HFFc6 (cell line): Measurements from ENCODE around the gene HMGCS1. TPM values are rescaled to one million over a fixed set of nuclear protein-coding genes. Genes with fewer than 3 reads are reported as not detected.

Experiments
- DNase-seq: peaks from one replicate; pipeline ENCODE4 v3.0.0-alpha.2; 2018
- H3K27ac Mint-ChIP-seq: 2 replicates; pipeline ENCODE4 v1.8.0; 2020; ENCODE audit warnings: mild to moderate bottlenecking, mixed read lengths
- H3K27me3 Mint-ChIP-seq: 2 replicates; pipeline ENCODE4 v1.8.0; 2021; ENCODE audit warnings: mild to moderate bottlenecking, moderate library complexity, mixed read lengths; ENCODE audit not compliant: insufficient read depth
- H3K36me3 Mint-ChIP-seq: 2 replicates; pipeline ENCODE4 v1.8.0; 2021; ENCODE audit warnings: low read depth, mixed read lengths
- H3K4me1 Mint-ChIP-seq: 2 replicates; pipeline ENCODE4 v1.8.0; 2020; ENCODE audit warnings: low read depth, mixed read lengths
- H3K4me3 Mint-ChIP-seq: 2 replicates; pipeline ENCODE4 v1.8.0; 2020; ENCODE audit warnings: mild to moderate bottlenecking, moderate library complexity, mixed read lengths
- H3K9me3 Mint-ChIP-seq: 2 replicates; pipeline ENCODE4 v1.8.0; 2020; ENCODE audit warnings: mild to moderate bottlenecking, mixed read lengths
- total RNA-seq, 6 experiments: library from RNA; stranded (reverse); fragmentation: NEBNext Ultra II Directional; extraction: Animal tissue kit (Norgen Biotek cat#: 25700); gene quantifications; 2 replicates in 1 of 6; 3 replicates in 5 of 6; pipeline ENCODE4 v1.2.3, GENCODE V29; 2021
- TF ChIP-seq, protein P1 (sequence below): fragments of 200-600 bp; sonication (generic); IDR thresholded peaks from 2 replicates; pipeline ENCODE4 v1.5.0; 2021; ENCODE audit warnings: antibody characterized with exemption, mild to moderate bottlenecking

The HMGCS1 gene
- total RNA-seq, 6 experiments from 2014 or later, result 12.8 to 16.1 (median 14.8) TPM

DNA sequence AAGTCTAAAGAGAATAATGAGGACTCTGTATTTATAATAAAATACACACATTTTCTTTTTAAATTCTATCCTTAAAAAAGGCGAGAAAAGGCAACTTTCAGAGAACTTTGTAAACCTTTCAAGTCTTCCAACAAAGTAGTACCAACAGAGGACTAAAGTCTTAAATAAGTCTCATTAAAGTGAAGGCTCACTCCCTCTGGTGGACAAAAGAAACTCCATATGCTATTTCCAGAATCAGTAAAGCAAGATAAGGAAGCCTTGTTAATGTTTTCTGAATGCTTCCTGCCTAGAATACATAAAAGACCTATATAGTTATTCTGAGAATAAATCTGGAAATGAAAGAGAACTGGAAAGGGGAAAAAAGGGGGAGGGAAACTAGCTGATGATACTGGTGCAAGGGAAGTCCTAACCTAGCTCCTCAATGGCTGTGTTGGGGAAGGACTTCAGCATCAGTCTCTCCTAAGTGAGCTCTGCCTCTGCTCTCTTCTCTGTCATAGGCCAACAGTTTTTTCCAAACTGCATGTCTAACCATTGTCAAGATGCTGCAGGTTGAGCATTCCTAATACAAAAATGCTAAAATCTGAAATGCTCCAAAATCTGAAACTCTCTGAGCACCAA, 7.2 kb downstream of the HMGCS1 start:
- Mint-ChIP-seq H3K4me1 (peaks cover 17% of the 10 kb centered on the region; the same call in 1 of the 2 replicates), H3K27me3 (no peaks in the 10 kb centered on the region), H3K9me3 (no peaks in the 10 kb centered on the region), H3K36me3 (no peaks in the 10 kb centered on the region), H3K27ac (no peak overlapping the region), H3K4me3 (no peak overlapping the region)
- peak; percentile 59 for DNase-seq
- TF ChIP-seq, protein P1, sequence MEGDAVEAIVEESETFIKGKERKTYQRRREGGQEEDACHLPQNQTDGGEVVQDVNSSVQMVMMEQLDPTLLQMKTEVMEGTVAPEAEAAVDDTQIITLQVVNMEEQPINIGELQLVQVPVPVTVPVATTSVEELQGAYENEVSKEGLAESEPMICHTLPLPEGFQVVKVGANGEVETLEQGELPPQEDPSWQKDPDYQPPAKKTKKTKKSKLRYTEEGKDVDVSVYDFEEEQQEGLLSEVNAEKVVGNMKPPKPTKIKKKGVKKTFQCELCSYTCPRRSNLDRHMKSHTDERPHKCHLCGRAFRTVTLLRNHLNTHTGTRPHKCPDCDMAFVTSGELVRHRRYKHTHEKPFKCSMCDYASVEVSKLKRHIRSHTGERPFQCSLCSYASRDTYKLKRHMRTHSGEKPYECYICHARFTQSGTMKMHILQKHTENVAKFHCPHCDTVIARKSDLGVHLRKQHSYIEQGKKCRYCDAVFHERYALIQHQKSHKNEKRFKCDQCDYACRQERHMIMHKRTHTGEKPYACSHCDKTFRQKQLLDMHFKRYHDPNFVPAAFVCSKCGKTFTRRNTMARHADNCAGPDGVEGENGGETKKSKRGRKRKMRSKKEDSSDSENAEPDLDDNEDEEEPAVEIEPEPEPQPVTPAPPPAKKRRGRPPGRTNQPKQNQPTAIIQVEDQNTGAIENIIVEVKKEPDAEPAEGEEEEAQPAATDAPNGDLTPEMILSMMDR, result peak; percentile 88

DNA sequence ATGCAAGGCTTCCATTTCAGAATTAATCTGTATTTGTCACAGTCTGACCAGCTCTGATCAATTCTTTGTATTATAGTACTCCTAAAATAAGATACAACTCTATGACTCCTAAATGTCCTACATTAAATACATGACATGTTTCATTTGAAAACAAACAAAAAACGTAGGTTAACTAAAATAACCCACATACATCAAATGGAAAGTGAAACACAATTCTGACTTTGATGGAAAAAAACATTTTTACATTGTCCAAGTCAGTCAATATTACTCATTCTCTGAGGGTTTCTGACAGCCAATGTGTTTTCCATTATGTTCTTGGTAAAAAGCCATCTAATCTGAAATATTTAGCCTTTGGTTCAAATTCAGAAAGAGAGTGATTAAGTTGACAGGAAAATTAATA, 8.7 kb downstream of the HMGCS1 start:
- TF ChIP-seq, protein P1, result no peak
- no peaks in the 10 kb centered on the region for H3K9me3 Mint-ChIP-seq
- no peak for DNase-seq
- no peak overlapping the region for H3K27ac Mint-ChIP-seq
- H3K36me3 Mint-ChIP-seq, result no peaks in the 10 kb centered on the region
- H3K27me3 Mint-ChIP-seq, result no peaks in the 10 kb centered on the region
- peaks cover 10% of the 10 kb centered on the region; the same call in 1 of the 2 replicates for H3K4me1 Mint-ChIP-seq
- no peak overlapping the region for H3K4me3 Mint-ChIP-seq

DNA sequence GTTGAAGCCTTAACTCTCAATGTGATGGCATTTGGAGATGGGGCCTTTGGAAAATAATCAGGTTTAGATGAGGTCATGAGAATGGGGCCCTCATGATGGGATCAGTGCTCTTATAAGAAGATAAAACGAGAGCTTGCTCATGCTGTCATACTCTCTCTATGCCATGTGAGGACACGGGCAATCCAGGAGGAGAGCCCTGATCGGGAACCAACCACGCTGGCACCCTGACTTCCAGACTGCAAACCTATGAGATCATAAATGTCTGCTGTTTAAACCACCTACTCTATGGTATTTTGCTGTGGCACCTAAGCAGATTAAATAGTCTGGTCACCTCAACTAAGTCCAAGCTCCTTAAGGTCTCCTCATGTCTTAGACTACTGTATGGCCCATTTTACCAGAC, 10.0 kb downstream of the HMGCS1 start:
- H3K4me1 Mint-ChIP-seq, result peaks cover 7% of the 10 kb centered on the region; the same call in 1 of the 2 replicates

DNA sequence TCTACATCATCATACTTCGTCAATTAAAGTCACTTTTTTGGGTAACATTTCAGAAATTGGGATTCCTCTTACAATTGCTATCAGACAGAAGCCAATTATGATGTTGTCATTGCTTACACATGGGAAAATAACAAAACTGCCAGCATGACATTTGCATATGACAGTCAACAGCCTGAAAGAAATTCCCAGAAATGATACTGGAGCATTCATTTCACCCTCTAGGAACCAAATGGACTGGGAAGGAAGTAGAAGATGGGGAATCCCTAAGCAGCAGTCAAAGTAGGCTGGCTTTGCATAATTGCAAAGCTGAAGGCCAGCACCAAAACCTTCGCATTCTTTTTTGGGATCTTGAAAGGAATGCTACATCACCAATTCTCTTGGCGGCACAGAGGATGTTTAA, 10.7 kb downstream of the HMGCS1 start:
- peaks cover 7% of the 10 kb centered on the region; the same call in 1 of the 2 replicates for H3K4me1 Mint-ChIP-seq
- no peak overlapping the region for H3K27ac Mint-ChIP-seq
- TF ChIP-seq, protein P1, result no peak
- H3K4me3 Mint-ChIP-seq, result no peak overlapping the region
- DNase-seq, result no peak
- H3K9me3 Mint-ChIP-seq, result no peaks in the 10 kb centered on the region
- peaks cover 11% of the 10 kb centered on the region; the same call in 1 of the 2 replicates for H3K36me3 Mint-ChIP-seq
- H3K27me3 Mint-ChIP-seq, result no peaks in the 10 kb centered on the region

More for the DNA sequence above, 10.0 kb downstream of the HMGCS1 start:
- H3K27ac Mint-ChIP-seq, result no peak overlapping the region
- no peak for DNase-seq
- no peaks in the 10 kb centered on the region for H3K27me3 Mint-ChIP-seq
- H3K9me3 Mint-ChIP-seq, result no peaks in the 10 kb centered on the region
- TF ChIP-seq, protein P1, result no peak
- H3K36me3 Mint-ChIP-seq, result peaks cover 5% of the 10 kb centered on the region; the same call in 1 of the 2 replicates
- H3K4me3 Mint-ChIP-seq, result no peak overlapping the region

DNA sequence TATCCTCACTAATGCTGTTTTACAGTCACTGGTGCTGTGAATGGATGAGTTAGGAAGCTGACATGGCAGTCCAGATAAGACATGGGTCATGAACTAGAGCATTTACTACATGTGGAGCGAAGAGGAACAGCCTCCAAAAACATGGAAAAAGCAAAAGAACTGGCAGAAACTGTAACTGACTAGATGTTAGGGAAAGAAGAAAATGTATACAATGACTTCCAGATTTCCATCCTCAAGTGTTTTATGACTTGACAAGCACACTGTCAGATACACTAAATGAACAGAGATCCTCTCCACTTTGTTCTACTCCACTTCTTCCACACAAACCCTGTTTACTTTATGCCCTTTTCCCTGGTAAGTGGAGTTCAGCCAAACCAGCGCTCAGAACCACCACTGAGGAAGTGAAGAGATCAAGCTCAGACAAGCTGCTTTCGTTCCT, 11.5 kb downstream of the HMGCS1 start:
- Mint-ChIP-seq H3K36me3 (peaks cover 11% of the 10 kb centered on the region), H3K27ac (no peak overlapping the region), H3K4me1 (peaks cover 7% of the 10 kb centered on the region; the same call in 1 of the 2 replicates), H3K9me3 (no peaks in the 10 kb centered on the region), H3K27me3 (no peaks in the 10 kb centered on the region), H3K4me3 (no peak overlapping the region)
- DNase-seq, result no peak
- TF ChIP-seq, protein P1, result no peak
